ENCODE data around the gene A4GALT. TPM values are rescaled to one million over a fixed set of nuclear protein-coding genes. Genes with fewer than 3 reads are reported as not detected.

A4GALT gene
- total and polyA plus RNA-seq, 2 of the 13 experiments (the other 11 are each of a cell fraction or from before 2014, with no cell fraction given): 0.09 to 1.1 TPM

DNA sequence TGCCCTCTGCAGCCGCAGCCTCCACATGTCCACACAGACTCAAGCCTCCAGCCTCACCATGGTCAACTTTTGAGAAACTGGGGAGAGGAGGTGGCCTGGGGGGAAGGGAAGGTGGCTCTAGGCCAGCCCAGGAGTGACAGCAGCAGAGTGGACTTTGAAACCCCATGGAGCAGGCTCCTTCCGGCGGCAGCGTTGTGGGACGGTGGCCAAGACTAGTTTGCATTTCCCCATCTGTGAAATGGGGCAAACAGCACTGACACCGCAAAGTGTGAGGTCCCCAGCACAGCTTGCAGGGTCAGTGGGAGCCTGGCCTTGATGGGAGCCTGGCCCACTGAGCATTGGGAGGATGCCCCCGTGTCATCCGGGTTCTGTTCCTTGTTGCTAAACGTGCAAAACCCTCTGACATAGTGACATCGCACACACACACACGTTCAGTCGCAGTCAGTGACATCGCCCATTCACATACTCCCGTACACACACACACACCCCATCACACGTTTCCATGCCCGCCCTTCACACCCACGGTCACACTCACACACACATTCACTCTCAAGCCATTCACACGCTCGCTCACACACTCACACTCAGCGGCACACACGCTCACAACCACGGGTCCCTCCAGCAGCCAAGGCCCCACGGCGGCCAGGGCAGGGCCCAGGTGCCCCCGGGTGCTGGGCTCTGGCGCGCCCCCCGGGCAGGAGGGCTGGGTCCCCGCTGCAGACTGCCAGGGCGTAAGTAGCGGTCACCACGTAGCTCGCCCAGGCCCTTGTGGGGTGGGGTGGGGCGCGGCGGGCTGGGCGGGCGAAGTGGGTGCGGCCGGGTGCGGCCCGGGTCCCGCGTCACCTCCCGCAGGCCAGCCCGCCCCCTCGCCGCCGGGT is 72.1 kb downstream of the A4GALT start (continued):
- TF ChIP-seq, protein P1, sequence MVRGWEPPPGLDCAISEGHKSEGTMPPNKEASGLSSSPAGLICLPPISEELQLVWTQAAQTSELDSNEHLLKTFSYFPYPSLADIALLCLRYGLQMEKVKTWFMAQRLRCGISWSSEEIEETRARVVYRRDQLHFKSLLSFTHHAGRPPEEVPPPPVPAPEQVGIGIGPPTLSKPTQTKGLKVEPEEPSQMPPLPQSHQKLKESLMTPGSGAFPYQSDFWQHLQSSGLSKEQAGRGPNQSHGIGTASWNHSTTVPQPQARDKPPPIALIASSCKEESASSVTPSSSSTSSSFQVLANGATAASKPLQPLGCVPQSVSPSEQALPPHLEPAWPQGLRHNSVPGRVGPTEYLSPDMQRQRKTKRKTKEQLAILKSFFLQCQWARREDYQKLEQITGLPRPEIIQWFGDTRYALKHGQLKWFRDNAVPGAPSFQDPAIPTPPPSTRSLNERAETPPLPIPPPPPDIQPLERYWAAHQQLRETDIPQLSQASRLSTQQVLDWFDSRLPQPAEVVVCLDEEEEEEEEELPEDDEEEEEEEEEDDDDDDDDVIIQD (CRISPR knock-in tag; IDR thresholded peaks at IDR 0.05; ENCODE audit: low read depth): peak; percentile 65; the same call in 1 of the 2 replicates
- TF ChIP-seq HOXA3 (CRISPR knock-in tag; IDR thresholded peaks at IDR 0.05) (peak; percentile 87), CENPT (CRISPR knock-in tag; IDR thresholded peaks at IDR 0.05; ENCODE audit: low read depth) (no peak), ZNF343 (CRISPR knock-in tag; IDR thresholded peaks at IDR 0.05) (0 out of 2 replicates have a peak, but pooled peaks have one; percentile 5), TGIF2 (CRISPR knock-in tag; IDR thresholded peaks at IDR 0.05) (peak; percentile 96), ZNF256 (CRISPR knock-in tag; conservative IDR thresholded peaks at IDR 0.05) (no peak), HMGA1 (CRISPR knock-in tag; conservative IDR thresholded peaks at IDR 0.05) (no peak), ARHGAP35 (CRISPR knock-in tag; IDR thresholded peaks at IDR 0.05; ENCODE audit: borderline replicate concordance) (peak; percentile 64; the same call in 1 of the 2 replicates), RFXANK (CRISPR knock-in tag; IDR thresholded peaks at IDR 0.05) (no peak), ONECUT2 (CRISPR knock-in tag; IDR thresholded peaks at IDR 0.05) (no peak; the same call in 1 of the 2 replicates), ZMYM4 (CRISPR knock-in tag; IDR thresholded peaks at IDR 0.05) (0 out of 2 replicates have a peak, but pooled peaks have one; percentile 34)
- TF ChIP-seq, protein P2, sequence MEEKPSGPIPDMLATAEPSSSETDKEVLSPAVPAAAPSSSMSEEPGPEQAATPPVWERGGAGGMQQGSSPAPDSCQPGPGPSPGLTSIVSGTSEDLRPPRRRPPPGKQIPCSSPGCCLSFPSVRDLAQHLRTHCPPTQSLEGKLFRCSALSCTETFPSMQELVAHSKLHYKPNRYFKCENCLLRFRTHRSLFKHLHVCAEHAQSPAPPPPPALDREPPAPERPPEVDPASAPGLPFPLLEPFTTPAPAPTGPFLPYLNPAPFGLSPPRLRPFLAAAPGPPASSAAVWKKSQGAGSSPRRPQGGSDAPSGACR (CRISPR knock-in tag; IDR thresholded peaks at IDR 0.05): peak; percentile 80; the same call in 1 of the 2 replicates
- TF ChIP-seq, protein P3, sequence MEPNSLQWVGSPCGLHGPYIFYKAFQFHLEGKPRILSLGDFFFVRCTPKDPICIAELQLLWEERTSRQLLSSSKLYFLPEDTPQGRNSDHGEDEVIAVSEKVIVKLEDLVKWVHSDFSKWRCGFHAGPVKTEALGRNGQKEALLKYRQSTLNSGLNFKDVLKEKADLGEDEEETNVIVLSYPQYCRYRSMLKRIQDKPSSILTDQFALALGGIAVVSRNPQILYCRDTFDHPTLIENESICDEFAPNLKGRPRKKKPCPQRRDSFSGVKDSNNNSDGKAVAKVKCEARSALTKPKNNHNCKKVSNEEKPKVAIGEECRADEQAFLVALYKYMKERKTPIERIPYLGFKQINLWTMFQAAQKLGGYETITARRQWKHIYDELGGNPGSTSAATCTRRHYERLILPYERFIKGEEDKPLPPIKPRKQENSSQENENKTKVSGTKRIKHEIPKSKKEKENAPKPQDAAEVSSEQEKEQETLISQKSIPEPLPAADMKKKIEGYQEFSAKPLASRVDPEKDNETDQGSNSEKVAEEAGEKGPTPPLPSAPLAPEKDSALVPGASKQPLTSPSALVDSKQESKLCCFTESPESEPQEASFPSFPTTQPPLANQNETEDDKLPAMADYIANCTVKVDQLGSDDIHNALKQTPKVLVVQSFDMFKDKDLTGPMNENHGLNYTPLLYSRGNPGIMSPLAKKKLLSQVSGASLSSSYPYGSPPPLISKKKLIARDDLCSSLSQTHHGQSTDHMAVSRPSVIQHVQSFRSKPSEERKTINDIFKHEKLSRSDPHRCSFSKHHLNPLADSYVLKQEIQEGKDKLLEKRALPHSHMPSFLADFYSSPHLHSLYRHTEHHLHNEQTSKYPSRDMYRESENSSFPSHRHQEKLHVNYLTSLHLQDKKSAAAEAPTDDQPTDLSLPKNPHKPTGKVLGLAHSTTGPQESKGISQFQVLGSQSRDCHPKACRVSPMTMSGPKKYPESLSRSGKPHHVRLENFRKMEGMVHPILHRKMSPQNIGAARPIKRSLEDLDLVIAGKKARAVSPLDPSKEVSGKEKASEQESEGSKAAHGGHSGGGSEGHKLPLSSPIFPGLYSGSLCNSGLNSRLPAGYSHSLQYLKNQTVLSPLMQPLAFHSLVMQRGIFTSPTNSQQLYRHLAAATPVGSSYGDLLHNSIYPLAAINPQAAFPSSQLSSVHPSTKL (CRISPR knock-in tag; IDR thresholded peaks at IDR 0.05): peak; percentile 69
- TF ChIP-seq, protein P4, sequence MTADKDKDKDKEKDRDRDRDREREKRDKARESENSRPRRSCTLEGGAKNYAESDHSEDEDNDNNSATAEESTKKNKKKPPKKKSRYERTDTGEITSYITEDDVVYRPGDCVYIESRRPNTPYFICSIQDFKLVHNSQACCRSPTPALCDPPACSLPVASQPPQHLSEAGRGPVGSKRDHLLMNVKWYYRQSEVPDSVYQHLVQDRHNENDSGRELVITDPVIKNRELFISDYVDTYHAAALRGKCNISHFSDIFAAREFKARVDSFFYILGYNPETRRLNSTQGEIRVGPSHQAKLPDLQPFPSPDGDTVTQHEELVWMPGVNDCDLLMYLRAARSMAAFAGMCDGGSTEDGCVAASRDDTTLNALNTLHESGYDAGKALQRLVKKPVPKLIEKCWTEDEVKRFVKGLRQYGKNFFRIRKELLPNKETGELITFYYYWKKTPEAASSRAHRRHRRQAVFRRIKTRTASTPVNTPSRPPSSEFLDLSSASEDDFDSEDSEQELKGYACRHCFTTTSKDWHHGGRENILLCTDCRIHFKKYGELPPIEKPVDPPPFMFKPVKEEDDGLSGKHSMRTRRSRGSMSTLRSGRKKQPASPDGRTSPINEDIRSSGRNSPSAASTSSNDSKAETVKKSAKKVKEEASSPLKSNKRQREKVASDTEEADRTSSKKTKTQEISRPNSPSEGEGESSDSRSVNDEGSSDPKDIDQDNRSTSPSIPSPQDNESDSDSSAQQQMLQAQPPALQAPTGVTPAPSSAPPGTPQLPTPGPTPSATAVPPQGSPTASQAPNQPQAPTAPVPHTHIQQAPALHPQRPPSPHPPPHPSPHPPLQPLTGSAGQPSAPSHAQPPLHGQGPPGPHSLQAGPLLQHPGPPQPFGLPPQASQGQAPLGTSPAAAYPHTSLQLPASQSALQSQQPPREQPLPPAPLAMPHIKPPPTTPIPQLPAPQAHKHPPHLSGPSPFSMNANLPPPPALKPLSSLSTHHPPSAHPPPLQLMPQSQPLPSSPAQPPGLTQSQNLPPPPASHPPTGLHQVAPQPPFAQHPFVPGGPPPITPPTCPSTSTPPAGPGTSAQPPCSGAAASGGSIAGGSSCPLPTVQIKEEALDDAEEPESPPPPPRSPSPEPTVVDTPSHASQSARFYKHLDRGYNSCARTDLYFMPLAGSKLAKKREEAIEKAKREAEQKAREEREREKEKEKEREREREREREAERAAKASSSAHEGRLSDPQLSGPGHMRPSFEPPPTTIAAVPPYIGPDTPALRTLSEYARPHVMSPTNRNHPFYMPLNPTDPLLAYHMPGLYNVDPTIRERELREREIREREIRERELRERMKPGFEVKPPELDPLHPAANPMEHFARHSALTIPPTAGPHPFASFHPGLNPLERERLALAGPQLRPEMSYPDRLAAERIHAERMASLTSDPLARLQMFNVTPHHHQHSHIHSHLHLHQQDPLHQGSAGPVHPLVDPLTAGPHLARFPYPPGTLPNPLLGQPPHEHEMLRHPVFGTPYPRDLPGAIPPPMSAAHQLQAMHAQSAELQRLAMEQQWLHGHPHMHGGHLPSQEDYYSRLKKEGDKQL (CRISPR knock-in tag; IDR thresholded peaks at IDR 0.05; ENCODE audit: low read depth): 0 out of 2 replicates have a peak, but pooled peaks have one; percentile 42
- TF ChIP-seq, protein P5, sequence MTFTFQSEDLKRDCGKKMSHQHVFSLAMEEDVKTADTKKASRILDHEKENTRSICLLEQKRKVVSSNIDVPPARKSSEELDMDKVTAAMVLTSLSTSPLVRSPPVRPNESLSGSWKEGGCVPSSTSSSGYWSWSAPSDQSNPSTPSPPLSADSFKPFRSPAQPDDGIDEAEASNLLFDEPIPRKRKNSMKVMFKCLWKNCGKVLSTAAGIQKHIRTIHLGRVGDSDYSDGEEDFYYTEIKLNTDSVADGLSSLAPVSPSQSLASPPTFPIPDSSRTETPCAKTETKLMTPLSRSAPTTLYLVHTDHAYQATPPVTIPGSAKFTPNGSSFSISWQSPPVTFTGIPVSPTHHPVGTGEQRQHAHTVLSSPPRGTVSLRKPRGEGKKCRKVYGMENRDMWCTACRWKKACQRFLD (CRISPR knock-in tag; IDR thresholded peaks at IDR 0.05; ENCODE audit: borderline replicate concordance): 0 out of 2 replicates have a peak, but pooled peaks have one; percentile 79

Data from HepG2 (cell line).